NCI-H2171 (cell line): ENCODE measurements around the gene CELSR1.

Source experiments
- DNase-seq: peaks from one replicate; lab custom pipeline; 2025; lab: John Stamatoyannopoulos, UW

The CELSR1 gene

DNA sequence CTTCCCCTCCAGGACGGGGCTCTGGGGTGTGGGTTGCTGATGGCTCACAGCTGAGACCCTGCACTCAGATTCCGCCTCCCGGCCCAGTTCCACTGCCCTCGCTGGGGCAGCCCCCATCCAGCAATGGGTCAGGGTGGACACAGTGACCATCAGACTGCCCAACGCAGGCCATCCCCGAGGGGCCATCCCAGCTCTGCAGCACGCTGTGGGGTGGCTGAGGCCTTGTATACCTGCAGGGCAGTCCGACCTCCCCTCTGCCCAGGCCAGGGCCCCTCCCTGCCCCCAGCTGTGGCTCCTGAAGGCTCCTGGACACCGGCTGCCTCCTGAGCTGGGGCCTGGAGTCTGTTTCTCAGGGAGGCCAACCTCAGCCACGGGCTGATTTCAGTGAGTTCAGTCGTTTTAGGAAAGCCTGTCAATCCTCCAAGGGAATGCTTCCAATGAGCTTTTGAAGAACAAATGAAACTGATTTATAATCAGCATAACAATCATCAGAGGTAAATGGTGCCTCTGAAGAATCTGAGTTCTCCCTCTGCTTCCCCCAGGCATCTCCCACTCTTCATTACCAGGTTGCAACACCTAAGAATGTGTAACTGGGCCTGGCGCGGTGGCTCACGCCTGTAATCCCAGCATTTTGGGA lies 95.1 kb downstream of the CELSR1 start:
- DNase-seq = no peak

DNA sequence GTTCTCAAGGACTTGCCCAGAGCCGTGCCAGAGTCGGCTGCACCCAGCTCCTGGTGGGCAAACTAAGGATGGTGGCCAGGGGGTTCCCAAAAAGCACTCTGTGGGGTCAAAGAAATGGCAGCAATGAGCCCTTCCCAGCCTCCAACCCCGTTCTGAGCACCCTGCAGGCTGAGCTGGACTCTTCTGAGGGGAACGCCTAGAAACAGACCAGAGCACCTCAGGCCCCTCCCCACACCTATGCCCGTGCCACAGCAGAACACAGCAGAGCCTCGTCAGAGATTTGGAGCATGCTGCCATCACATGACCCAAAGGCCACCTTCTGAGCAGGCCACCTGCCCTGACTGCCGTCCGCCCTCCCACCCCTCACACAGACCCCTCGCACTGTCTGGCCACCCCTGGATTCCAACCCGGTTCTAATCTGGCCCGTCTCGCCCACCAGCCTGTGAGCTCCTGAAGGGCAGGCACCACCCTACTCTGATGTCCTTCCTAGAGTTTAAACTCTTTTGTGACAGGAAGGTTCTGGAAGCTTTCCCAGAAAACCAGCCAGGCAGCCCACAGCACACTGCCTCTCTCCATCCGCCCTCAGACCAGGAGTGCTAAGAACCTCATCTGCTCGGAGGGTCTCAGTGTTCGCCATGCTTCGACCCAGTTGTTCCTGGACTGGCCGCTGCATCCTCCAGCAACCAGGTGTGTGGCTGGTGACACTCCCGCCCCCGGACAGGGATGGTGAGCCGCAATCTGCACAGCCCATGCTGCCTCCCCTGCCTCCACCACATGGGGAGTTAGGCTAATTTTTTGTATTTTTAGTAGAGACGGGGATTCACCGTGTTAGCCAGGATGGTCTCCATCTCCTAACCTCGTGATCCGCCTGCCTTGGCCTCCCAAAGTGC lies 97.6 kb downstream of the CELSR1 start:
- DNase-seq = no peak

DNA sequence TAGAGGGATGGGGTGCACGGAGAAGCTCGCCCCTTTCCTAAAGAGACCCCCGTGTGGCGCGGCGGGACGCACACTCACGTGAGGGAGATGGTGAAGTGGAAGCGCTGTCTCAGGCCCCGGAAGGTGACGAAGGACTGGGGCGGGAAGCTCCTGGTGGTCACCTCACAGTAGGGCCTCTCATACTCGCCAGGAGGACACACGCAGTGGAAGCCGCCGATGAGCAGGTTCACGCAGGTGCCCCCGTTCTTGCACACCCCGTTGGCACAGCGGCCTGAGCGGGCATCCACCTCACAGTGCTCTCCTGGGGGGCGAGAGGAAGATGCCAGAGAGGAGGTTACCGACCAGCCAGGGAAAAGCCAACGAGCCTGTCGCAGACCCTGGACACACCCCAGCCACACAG lies 98.3 kb downstream of the CELSR1 start:
- no peak for DNase-seq

DNA sequence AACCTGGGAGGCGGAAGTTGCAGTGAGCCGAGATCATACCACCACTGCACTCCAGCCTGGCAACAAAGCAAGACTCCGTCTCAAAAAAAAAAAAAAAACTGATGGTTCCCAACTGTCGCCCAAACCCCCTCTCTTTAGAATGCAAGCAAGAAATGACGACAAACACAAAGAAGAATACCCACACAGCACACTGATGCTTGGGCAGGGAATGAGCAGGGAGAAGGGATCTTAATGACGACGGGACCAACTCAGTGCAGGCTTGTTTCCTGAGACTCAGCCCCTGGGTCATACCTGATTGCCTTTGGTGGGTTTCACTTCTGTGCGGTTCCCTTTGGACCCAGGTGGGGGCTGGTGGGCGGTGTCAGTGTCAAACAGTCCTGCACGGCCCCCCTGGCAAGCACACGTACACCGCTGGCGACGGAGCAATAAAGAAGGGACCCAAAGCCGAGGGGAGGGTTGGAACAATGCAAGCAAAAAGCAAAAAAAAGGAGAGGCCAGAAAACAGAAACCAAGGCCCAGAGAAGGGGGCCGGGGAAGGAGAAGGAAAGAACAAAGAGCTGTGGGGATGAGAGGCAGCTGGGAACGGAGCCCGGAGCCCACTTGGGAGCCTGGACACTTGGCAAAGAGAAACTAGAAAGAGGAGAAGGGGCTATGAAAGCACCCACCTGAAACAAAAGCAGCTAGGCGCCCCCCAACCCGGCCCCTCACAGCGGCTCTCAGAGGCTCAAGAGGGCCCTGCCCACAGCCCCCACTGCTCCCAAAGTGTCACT lies 99.6 kb downstream of the CELSR1 start:
- DNase-seq = no peak

DNA sequence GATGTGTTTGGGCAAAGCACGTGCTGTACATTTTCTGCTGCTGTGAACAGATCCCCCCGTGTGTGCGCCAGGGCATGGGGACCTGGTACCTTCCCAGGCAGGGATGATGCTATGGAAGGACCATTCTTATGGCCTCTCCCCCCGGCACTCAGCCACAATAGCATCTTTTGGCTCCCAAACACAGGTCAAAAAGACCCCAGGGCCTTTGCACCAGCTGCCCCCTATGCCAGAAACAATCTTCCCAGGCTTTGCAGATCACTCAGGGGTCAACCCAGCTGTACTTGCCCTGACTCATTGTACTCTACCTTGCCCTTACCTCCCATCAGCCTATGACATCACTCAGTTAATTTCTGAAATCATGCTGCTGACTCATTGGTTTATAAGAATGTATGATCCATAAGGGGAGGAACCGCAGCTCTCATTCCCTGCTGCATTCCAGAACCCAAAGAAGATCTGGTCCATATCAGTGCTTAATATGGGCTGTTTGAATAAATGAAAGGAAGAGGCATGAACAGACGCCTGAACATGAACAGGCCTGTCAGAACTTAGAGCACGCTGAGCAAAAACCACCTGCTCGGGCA lies 100.7 kb downstream of the CELSR1 start:
- DNase-seq = no peak

DNA sequence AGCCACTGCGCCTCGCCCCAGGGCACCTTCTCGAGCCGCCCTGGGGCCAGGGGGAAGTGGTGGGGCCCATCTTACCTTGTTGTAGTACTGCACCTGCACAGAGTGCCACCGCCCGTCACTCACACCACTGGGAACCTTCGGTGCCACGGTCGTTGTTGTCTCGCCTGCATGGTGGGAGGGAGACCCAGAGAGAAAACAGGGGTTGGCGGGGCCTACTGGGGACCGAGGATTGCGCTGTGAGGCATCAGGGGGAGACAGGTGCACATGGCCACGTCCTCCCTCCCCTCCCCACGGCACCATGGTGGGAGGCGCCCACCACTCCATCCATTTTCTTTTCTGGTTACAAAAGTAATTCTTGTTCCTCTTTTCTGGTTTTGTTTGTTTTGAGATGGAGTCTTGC lies 104.1 kb downstream of the CELSR1 start:
- no peak for DNase-seq

DNA sequence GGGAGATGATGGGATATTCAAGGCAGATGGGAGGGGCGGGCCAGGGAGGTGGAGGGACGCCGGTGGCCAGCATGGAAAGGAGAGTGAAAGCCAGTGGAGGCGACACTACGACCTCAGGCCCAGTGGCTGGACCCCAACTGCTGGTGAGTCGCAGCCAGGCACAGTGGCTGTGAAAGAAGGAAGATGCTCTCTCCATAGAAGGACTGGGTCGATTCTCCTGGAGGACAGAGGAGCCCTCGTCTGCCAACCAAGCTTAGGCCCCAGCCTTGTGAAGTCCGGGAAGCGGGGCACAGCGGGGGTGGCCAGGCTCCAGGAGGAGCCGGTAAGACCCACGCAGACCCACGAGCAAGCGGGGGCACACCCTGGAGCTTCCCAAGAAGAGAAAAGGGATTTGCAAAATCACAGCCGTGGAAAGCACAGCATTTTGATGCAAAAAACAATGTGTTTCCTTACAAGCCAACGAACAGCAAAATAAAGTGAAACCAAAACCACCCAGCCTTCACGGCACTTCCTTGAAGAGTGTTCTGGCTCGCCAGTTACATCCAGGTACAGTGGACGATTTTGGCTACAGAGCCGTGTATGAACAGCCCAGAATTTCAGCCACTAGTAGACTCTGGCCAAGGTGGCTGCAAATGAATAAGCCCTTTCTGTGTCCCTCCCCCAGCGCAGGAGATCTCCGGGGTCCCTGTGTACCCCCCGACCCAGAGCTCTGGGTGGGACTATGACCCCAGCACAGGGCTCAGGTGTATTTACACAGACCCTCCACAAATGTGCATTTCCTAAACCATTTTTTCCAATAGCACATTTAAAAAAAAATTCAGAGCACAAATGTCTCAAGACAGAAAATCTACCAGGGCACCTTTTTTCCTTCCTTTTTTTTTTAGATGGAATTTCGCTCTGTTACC lies 105.0 kb downstream of the CELSR1 start:
- DNase-seq = no peak

DNA sequence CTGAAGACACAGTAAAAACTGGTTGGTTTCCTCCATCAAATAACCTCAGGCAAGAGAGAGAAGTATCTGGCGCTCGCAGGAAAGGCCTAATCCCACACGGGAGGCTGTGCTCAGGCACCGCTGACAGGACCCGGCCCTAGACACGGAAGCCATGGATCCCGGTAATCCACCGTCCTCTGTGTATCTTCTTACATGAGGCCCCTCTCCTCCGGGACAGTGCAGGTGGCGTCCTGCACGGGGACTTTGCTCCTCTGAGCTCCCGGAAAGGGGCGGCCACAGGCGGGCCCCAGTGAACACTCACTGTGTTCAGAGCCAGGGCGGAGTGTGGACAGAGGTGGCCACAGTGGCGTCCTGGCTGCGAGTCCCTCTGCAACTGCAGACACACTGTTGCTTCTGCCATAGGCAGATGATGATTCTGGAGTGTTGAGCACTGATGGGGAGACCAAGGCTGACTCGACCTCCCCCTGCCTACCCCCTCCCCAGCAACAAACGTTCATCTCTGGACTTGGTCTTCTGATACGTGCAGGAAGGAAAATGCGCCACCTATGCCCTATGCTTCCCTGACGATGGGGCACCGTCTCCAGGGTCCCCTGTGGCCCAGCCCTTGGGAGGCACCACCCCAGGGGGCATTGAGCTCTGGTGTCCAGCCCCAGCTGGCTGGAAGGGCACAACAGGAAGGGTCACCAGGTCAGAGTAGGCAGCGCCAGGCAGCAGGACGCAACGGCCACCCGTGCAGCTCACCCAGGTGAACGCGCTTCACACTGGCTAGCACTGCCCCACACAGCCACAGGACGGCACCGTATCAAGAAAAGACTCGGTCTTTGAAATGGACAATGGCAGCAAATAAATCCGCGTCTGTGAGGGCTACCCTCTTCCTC lies 106.2 kb downstream of the CELSR1 start:
- no peak for DNase-seq

DNA sequence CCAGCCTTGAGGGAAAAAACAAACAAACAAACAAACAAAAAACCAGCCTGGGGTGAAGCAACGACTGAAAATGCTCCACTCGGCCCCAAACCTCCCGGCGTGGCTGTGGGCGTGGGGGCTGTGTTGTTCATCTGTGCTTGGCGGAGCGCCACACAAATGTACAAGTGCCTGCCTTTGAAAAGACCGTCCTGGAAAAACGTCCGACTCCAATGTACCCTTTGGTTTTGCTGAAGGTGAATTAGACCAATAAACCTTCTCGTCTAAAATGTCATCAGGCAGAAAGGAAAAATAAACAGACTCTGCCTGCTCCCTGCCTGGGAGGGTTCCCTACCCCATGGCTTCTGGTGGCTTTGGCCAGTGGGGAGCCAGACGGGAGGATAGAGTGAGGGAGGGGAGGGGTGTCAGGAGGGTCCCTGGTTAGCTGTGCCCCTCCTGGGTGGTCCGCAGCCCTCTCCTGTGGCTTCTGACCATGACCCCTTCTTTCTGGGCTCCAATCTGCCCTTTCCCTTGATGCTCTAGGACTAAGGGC lies 108.0 kb downstream of the CELSR1 start:
- no peak for DNase-seq

DNA sequence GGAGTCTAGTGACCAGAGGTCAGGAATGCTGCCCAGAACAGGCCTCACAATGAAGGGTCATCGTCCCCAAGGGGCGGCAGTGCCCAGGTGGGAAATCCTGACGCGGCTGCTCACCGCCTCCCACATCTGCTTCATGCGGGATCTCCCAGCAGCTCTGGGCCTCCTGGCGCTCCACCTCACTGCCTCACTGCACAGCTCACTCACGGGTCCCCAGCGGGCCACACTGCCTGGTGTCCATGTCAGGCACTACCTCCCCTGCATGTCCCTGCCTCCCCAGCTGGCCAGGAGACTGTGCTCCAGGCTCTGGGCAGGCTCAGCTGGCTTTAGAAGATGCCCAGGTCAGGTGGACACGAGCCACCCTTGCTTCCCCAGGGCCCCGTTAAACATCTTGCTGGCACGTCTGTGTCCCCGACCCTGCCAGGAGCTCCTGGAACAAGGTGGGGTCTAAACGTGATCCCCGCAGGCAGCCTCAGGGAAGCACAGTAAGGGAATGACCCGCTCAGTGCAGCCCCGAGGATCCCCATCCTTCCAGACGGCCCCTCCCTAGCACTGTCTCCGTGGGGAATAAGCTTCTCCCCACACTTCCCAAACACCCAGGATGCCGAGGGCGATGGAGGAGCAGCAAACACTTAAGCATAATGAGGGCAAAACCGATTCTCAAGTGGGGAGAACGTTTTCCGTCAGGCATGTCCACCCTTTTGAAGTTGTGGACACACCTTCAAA lies 108.7 kb downstream of the CELSR1 start:
- DNase-seq = no peak

DNA sequence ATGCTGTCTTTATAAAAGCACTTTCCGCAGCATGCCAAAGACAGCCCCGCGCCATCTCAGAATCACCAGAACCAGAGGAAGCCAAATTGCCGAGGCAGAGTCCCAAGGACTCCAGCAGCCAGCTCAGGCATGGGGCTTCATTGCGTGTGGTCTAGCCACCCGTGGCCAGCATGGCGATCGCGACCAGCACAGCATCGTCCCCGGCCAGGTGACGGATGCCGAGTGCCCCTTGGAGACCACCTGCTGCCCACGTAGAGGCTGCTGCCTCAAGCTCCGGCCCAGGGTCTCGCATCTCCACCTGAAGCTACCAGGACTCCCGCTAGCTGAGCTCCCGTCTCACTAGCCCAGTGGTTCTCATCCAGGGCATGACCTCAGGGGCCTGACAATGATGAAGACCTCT lies 109.2 kb downstream of the CELSR1 start:
- DNase-seq = no peak

DNA sequence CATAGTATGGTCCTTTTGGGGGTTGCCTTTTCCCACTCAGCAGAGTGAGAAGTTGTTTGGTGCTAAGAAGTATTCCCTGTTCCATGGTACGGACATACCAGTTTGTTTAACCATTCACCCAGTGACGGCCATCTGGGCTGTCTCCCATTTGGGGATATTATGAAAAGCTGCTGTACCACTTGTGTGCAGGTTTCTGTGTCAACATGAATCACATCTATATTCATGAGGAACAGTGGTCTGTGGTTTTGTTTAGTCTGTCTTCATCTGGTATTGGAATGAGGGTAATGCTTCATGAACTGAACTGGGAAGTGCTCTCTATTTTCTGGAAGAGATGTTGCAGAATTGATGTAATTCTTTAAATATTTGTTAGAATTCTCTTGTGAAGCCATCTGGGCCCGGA lies 112.4 kb downstream of the CELSR1 start:
- DNase-seq = no peak

DNA sequence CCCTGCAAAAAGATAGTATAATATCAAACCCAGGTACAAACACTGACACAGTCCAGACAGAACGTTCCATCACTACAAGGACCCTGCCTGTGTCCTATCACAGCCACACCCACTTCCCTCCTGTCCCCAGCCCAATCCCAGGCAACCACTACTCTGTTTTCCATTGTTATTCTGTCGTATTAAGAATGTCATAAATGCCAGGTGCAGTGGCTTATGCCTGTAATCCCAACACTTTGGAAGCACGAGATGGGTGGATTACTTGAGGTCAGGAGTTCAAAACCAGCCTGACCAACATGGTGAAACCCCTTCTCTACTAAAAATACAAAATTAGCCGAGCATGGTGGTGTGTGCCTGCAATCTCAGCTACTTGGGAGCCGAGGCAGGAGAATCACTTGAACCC lies 112.9 kb downstream of the CELSR1 start:
- DNase-seq = no peak

DNA sequence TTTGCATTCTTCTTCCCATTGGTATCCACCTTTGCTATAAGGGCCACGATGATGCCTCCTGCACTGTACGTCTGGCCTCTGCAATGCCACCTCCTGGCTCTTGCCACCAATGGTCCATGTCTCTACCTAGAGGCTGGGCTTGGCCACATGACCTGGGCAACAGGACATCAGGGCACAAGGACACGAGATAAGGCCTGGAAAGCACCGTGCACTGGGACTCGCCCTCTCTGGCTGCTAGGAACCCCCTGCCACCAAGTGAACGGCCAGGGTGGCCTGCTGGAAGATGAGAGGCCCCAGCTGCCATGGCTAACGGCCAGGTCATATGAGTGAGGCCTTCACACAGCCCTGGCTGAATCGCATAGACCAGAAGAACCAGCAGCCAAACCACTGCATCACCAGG lies 114.5 kb downstream of the CELSR1 start:
- DNase-seq = no peak

DNA sequence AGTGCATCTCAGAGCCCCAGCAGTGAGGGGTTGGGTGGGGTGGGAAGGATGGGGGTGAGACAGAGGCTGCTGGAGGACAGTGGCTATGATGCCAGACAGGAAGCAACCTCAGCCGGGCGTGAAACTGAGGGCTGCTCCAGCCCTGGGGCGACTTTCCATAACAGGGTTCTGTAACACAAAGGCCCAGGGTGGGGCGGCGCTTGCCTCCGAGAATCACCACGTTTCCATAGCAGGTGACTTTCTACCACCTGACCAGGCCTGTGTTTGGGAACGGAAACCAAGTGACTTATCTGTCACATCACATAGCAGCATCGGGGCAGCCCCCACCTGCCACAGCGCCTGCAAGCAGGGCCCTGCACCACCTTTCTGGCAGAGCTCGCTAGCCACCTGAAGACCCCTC lies 116.2 kb downstream of the CELSR1 start:
- DNase-seq = no peak

DNA sequence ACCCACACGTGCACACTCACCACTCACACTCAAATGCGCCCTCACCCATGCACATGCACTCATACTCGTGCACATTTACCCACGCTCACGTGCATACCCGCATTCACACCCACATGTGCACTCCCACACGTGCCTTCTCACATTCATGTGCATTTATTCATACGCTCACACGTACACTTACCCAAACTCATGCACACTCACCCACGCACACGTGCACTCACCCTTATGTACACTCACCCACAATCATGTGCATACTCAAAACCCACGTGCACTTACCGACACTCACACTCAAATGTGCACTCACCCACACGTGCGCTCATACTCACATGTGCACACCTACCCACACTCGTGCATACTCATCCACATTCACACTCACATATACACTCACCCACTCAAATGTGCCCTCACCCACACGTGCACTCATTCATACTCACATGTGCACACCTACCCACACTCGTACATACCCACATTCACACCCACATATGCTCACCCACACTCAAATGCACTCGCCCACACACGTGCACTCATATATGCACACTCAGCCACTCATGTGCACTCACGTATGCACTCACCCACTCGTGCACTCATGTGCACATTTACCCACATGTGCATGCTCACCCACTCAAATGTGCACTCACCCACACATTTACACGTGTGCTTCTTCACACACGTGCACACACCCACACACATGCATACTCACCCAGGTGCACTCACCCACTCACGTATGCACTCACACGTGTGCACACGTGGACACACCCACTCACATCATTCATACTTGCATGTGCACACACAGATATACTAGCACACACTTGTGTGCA lies 117.5 kb downstream of the CELSR1 start:
- no peak for DNase-seq

DNA sequence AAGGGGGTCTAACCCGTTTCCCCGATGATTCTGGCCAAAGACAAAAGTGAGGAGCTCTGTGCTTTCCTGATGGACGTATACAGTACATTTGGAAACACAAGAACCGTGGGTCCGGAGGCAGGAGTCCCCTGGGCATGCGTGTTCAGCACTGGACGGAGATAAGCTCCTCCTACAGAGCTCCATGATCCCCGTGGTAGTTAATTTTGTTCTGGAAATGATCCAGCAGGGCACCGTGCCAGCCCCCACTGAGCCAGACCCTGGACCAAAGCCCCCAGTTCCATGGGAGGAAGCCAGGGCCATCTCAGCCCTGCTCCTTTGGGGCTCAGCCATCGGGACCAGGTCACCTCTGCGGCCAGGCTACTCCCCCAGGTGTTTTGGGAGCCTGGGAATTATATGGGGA lies 118.6 kb downstream of the CELSR1 start:
- no peak for DNase-seq

DNA sequence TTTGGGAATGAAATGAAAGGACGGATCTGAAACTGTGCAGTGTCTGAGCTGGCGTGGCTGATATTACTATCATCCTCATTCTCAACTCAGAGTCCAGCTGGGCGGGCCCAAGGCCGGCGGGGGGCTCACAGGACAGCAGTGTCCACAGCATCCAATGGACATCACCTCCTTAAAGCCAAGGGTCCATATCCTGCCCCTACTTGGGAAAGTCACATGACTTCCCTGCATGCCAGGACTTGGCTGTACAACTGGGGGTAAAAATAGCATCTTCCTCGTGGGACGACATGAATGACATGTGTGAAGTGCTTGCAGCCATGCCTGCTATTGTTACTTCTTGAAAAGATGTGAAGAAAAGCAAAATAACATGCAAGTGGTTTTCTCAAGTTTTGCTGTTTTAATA lies 119.7 kb downstream of the CELSR1 start:
- no peak for DNase-seq
